Natural killer cell (primary cell): Measurements from ENCODE around the gene FXYD5. TPM values are rescaled to one million over a fixed set of nuclear protein-coding genes. Genes with fewer than 3 reads are reported as not detected.

ENCODE experiments used
- ATAC-seq, 3 donors: fragments of 150-1000 bp in 2 of 3; fragments of 200-7000 bp in 1 of 3; cut with Tn5 transposase; 1 replicate in 1 of 3; 2 replicates in 2 of 3; pipeline ENCODE4 v1.10.0; 2021; ENCODE audit warnings: mild to moderate bottlenecking in 2 of 3, moderate library complexity in 2 of 3
- DNase-seq, 2 donors: peaks; one replicate each; pipeline versions ENCODE4 v3.0.0 to v3.0.0-alpha.2; 2013 to 2021; ENCODE audit warnings: mixed read lengths in 1 of 2
- H3K27ac ChIP-seq: one replicate; pipeline ENCODE4 v1.5.1; 2013; ENCODE audit warnings: mild to moderate bottlenecking, low read length
- H3K27me3 ChIP-seq: one replicate; pipeline ENCODE4 v1.6.1; 2013; ENCODE audit warnings: low read length; ENCODE audit not compliant: control insufficient read depth, insufficient read depth
- H3K36me3 ChIP-seq: one replicate; pipeline ENCODE4 v1.6.1; 2013; ENCODE audit warnings: low read length; ENCODE audit not compliant: control insufficient read depth, insufficient read depth
- H3K4me1 ChIP-seq: one replicate; pipeline ENCODE4 v1.6.1; 2013; ENCODE audit warnings: low read length; ENCODE audit not compliant: control insufficient read depth, insufficient read depth
- H3K4me3 ChIP-seq: one replicate; pipeline ENCODE4 v1.5.1; 2013; ENCODE audit warnings: low read length
- H3K9me3 ChIP-seq: one replicate; pipeline ENCODE4 v1.6.1; 2013; ENCODE audit warnings: low read length; ENCODE audit not compliant: control insufficient read depth, insufficient read depth
- H3K27ac Mint-ChIP-seq, 2 donors: one replicate each; pipeline ENCODE4 v1.8.0; 2022; ENCODE audit warnings: mild to moderate bottlenecking in 2 of 2, mixed read lengths in 2 of 2, moderate library complexity in 1 of 2
- H3K27me3 Mint-ChIP-seq, 2 donors: one replicate each; pipeline ENCODE4 v1.8.0; 2022; ENCODE audit warnings: low read depth in 2 of 2, mixed read lengths in 2 of 2
- H3K36me3 Mint-ChIP-seq: one replicate; pipeline ENCODE4 v1.8.0; 2022; ENCODE audit warnings: mixed read lengths
- H3K4me1 Mint-ChIP-seq, 2 donors: one replicate each; pipeline ENCODE4 v1.8.0; 2022; ENCODE audit warnings: mixed read lengths in 2 of 2
- H3K4me3 Mint-ChIP-seq: one replicate; pipeline ENCODE4 v1.8.0; 2022; ENCODE audit warnings: mild to moderate bottlenecking, moderate library complexity, mixed read lengths
- H3K9me3 Mint-ChIP-seq, 2 donors: one replicate each; pipeline ENCODE4 v1.8.0; 2022; ENCODE audit warnings: mixed read lengths in 2 of 2
- WGBS: methylation state at CpG from one replicate; pipeline ENCODE4 v1.1.7; 2013; ENCODE audit warnings: missing lambda C conversion rate; ENCODE audit not compliant: insufficient coverage; 5-methylcytosine and 5-hydroxymethylcytosine counted together
- intact Hi-C: fragments of 100-400 bp; cut with micrococcal nuclease; formaldehyde crosslinking; loops from one replicate; pipeline ENCODE4 v1.14.2; 2022
- total RNA-seq, 4 donors: library from RNA; stranded (reverse); fragments of 120-200 nt in 1 of 4; gene quantifications; one replicate each; pipeline versions ENCODE4 v1.2.3 to v1.2.4, GENCODE V29; 2013 to 2022
- TF ChIP-seq, protein P1 (sequence below): fragments of 200-600 bp; IDR thresholded peaks from one replicate; pipeline ENCODE4 v1.8.0; 2022; ENCODE audit warnings: antibody characterized with exemption

Gene FXYD5
- total RNA-seq, 3 donors from 2014 or later (not counting 1 experiment from before 2014, with no cell fraction given) = 226 to 270 (median 231) TPM

DNA sequence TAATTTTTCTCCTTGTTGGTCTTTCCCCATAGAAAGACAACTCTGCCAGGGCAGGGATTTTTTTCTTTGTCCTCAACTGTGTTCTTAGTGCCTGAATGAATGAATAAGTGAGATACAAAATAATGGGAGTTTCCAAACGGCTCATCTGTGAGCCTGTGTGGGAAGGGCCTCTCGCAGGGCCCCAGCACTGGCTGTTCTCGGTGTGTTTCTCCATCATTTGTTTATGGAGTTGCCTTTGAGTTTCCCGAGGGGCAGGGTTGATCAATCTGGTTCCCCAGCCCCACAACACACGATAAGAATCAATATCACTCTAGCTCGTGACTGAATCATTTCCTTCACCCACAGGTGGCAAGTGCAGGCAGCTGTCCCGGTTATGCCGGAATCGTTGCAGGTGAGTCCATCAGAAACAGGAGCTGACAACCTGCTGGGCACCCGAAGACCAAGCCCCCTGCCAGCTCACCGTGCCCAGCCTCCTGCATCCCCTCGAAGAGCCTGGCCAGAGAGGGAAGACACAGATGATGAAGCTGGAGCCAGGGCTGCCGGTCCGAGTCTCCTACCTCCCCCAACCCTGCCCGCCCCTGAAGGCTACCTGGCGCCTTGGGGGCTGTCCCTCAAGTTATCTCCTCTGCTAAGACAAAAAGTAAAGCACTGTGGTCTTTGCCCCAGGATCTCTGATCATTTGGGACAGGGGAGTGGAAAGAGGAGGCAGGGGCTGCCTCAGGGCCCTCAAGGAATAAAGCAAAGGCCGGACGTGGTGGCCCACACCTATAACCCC lies 14.9 kb downstream of the FXYD5 start:
- no peak overlapping the region for H3K4me3 ChIP-seq
- peaks cover 14% of the 10 kb centered on the region for H3K36me3 Mint-ChIP-seq
- H3K9me3 ChIP-seq = no peaks in the 10 kb centered on the region
- H3K9me3 Mint-ChIP-seq = no peaks in the 10 kb centered on the region
- DNase-seq = no peak
- peaks cover 32% of the 10 kb centered on the region for H3K4me1 ChIP-seq
- H3K4me1 Mint-ChIP-seq = peaks cover 31 to 45% of the 10 kb centered on the region in 2 donors
- WGBS = 87% methylated on average over 17 of the region's 18 CpGs
- H3K27me3 ChIP-seq = no peaks in the 10 kb centered on the region
- TF ChIP-seq, protein P1, sequence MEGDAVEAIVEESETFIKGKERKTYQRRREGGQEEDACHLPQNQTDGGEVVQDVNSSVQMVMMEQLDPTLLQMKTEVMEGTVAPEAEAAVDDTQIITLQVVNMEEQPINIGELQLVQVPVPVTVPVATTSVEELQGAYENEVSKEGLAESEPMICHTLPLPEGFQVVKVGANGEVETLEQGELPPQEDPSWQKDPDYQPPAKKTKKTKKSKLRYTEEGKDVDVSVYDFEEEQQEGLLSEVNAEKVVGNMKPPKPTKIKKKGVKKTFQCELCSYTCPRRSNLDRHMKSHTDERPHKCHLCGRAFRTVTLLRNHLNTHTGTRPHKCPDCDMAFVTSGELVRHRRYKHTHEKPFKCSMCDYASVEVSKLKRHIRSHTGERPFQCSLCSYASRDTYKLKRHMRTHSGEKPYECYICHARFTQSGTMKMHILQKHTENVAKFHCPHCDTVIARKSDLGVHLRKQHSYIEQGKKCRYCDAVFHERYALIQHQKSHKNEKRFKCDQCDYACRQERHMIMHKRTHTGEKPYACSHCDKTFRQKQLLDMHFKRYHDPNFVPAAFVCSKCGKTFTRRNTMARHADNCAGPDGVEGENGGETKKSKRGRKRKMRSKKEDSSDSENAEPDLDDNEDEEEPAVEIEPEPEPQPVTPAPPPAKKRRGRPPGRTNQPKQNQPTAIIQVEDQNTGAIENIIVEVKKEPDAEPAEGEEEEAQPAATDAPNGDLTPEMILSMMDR = no peak
- ATAC-seq = no peak
- no peak overlapping the region for H3K27ac ChIP-seq
- H3K4me3 Mint-ChIP-seq = no peak overlapping the region
- intact Hi-C loops = no loop called here
- H3K27ac Mint-ChIP-seq = peak overlapping the region; percentile 19 to 87
- H3K36me3 ChIP-seq = peaks cover 48% of the 10 kb centered on the region
- no peaks in the 10 kb centered on the region for H3K27me3 Mint-ChIP-seq

DNA sequence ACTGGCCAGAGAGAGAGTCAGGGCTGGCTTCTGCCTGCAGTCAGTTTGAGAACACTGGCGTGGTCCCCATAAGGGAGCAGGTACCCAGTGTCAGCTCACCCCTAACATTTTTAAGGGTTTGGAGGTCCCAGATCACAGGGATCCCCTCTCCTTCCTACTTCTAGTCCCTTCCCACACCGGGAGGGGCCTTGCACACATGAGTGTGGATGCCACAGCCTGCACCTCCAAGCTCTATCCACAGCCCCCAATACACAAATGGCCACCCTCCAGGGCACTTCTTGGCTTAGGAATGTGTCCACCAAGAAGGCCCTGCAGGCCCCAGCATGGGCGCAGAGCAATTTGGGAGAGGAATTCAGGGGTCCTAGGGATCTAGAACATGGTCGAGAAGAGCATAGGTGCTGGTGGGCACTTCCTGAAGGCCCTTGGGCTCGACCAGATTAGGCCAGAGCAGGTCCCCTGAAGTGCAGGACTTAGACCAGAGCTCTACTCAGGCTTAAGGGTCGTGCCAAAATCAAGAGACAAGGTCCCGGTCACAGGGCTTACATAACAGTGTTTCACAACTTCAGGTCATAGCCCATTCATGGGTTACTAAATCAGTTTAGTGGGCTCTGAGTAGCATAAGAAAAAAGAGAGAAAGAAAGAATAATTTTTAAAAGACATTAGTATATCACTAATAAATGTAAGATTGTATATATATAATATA lies 16.0 kb downstream of the FXYD5 start:
- no peak for DNase-seq
- Histone ChIP-seq H3K36me3 (peaks cover 37% of the 10 kb centered on the region), H3K9me3 (no peaks in the 10 kb centered on the region), H3K27me3 (no peaks in the 10 kb centered on the region), H3K27ac (no peak overlapping the region), H3K4me3 (no peak overlapping the region), H3K4me1 (peaks cover 32% of the 10 kb centered on the region)
- Mint-ChIP-seq H3K9me3 (no peaks in the 10 kb centered on the region), H3K36me3 (peaks cover 11% of the 10 kb centered on the region), H3K27ac (peak overlapping the region; percentile 19 to 87), H3K4me1 (peaks cover 31 to 43% of the 10 kb centered on the region in 2 donors), H3K27me3 (no peaks in the 10 kb centered on the region), H3K4me3 (no peak overlapping the region)
- TF ChIP-seq, protein P1 = no peak
- intact Hi-C loops = no loop called here
- no peak for ATAC-seq
- 93% methylated on average over 7 of the region's 7 CpGs for WGBS

DNA sequence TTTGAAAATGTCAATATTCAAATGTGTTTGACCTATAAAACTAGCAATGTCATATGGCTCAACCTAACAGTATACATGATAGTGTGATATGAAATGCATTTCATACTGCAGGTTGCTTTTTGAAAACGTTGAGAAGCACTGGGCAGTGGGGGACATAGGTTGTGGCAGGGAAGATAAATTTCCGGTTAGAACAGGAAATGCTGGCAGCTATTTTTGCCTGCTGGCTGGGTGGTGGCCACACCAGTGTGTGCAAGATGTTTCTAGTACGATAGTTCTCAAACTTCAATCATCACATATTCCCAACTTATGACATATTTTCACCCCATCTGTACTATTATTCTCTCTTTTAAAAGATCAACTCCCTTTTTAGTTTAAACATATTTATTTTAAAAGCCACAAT lies 17.2 kb downstream of the FXYD5 start:
- TF ChIP-seq, protein P1 = no peak
- peaks cover 30 to 36% of the 10 kb centered on the region in 2 donors for H3K4me1 Mint-ChIP-seq
- peaks cover 24% of the 10 kb centered on the region for H3K4me1 ChIP-seq
- peak overlapping the region; percentile 89 to 90 for H3K27ac Mint-ChIP-seq
- peaks cover under 1% of the 10 kb centered on the region for H3K36me3 Mint-ChIP-seq
- intact Hi-C loops = no loop called here
- H3K4me3 Mint-ChIP-seq = peak overlapping the region; percentile 71
- H3K4me3 ChIP-seq = no peak overlapping the region
- no peaks in the 10 kb centered on the region for H3K9me3 Mint-ChIP-seq
- no peaks in the 10 kb centered on the region for H3K27me3 Mint-ChIP-seq
- 18% methylated on average over 3 of the region's 3 CpGs for WGBS
- H3K9me3 ChIP-seq = no peaks in the 10 kb centered on the region
- H3K27me3 ChIP-seq = no peaks in the 10 kb centered on the region
- peak overlapping the region; percentile 80 for H3K27ac ChIP-seq
- DNase-seq = no peak
- H3K36me3 ChIP-seq = peaks cover 25% of the 10 kb centered on the region
- peak; percentile 61 to 86 (median 80) for ATAC-seq
